HEK293 (cell line): ENCODE data around the gene MADD.
A peak's percentile ranks its signal among the peaks of the same experiment; 100 is the strongest.

ENCODE experiments used
- GLIS2 ChIP-seq: fragments of 450-650 bp; formaldehyde crosslinking; IDR thresholded peaks from 2 replicates; pipeline ENCODE4 v1.5.1; 2016; ENCODE audit warnings: missing biosample characterization, missing genetic modification characterization
- TCF7L2 ChIP-seq: IDR thresholded peaks from 2 replicates; pipeline ENCODE4 v1.6.1; 2011; ENCODE audit warnings: low read depth, mild to moderate bottlenecking, inconsistent platforms, low read length, moderate library complexity, borderline replicate concordance
- YY1 ChIP-seq: fragments of 450-650 bp; formaldehyde crosslinking; IDR thresholded peaks from 2 replicates; pipeline ENCODE4 v1.5.1; 2018; ENCODE audit warnings: missing biosample characterization, missing genetic modification characterization
- ZBTB1 ChIP-seq: fragments of 450-650 bp; formaldehyde crosslinking; IDR thresholded peaks from 2 replicates; pipeline ENCODE4 v1.5.1; 2016; ENCODE audit warnings: missing biosample characterization, missing genetic modification characterization
- ZBTB48 ChIP-seq: fragments of 450-650 bp; formaldehyde crosslinking; IDR thresholded peaks from 2 replicates; pipeline ENCODE4 v1.5.1; 2016; ENCODE audit warnings: missing biosample characterization, missing genetic modification characterization
- ZNF132 ChIP-seq: fragments of 450-650 bp; formaldehyde crosslinking; IDR thresholded peaks from 2 replicates; pipeline ENCODE4 v1.5.1; 2017; ENCODE audit warnings: missing biosample characterization, missing genetic modification characterization, borderline replicate concordance
- ZNF292 ChIP-seq: fragments of 450-650 bp; formaldehyde crosslinking; IDR thresholded peaks from 2 replicates; pipeline ENCODE4 v1.5.1; 2016; ENCODE audit warnings: low read depth, missing biosample characterization, missing genetic modification characterization, borderline replicate concordance
- ZNF544 ChIP-seq: fragments of 450-650 bp; formaldehyde crosslinking; IDR thresholded peaks from 2 replicates; pipeline ENCODE4 v1.5.0; 2017; ENCODE audit warnings: missing biosample characterization, missing genetic modification characterization
- ZNF664 ChIP-seq: fragments of 450-650 bp; formaldehyde crosslinking; IDR thresholded peaks from 2 replicates; pipeline ENCODE4 v1.5.1; 2016; ENCODE audit warnings: missing biosample characterization, missing genetic modification characterization
- TF ChIP-seq, protein P1 (sequence below): fragments of 450-650 bp; formaldehyde crosslinking; IDR thresholded peaks from 2 replicates; pipeline ENCODE4 v1.5.1; 2016; ENCODE audit warnings: missing biosample characterization, missing genetic modification characterization
- TF ChIP-seq, protein P2 (sequence below): fragments of 450-650 bp; formaldehyde crosslinking; IDR thresholded peaks from 2 replicates; pipeline ENCODE4 v1.5.1; 2017; ENCODE audit warnings: missing biosample characterization, missing genetic modification characterization
- TF ChIP-seq, protein P3 (sequence below): fragments of 450-650 bp; IDR thresholded peaks from 2 replicates; pipeline ENCODE4 v1.5.1; 2018; ENCODE audit warnings: missing biosample characterization, mild to moderate bottlenecking, missing genetic modification characterization
- TF ChIP-seq, protein P4 (sequence below): fragments of 450-650 bp; formaldehyde crosslinking; IDR thresholded peaks from 2 replicates; pipeline ENCODE4 v1.5.1; 2016; ENCODE audit warnings: missing biosample characterization, missing genetic modification characterization
- TF ChIP-seq, protein P5 (sequence below): fragments of 450-650 bp; formaldehyde crosslinking; conservative IDR thresholded peaks from 2 replicates; pipeline ENCODE4 v1.5.1; 2016; ENCODE audit warnings: low read depth, missing biosample characterization, missing genetic modification characterization
- TF ChIP-seq, protein P6 (sequence below): fragments of 450-650 bp; formaldehyde crosslinking; IDR thresholded peaks from 2 replicates; pipeline ENCODE4 v1.5.1; 2016; ENCODE audit warnings: missing biosample characterization, missing genetic modification characterization, borderline replicate concordance
- TF ChIP-seq, protein P7 (sequence below): fragments of 450-650 bp; formaldehyde crosslinking; IDR thresholded peaks from 2 replicates; pipeline ENCODE4 v1.5.1; 2016; ENCODE audit warnings: missing biosample characterization, missing genetic modification characterization
- TF ChIP-seq, protein P8 (sequence below): fragments of 450-650 bp; formaldehyde crosslinking; IDR thresholded peaks from 2 replicates; pipeline ENCODE4 v1.5.1; 2016; ENCODE audit warnings: missing biosample characterization, missing genetic modification characterization

The MADD gene

DNA sequence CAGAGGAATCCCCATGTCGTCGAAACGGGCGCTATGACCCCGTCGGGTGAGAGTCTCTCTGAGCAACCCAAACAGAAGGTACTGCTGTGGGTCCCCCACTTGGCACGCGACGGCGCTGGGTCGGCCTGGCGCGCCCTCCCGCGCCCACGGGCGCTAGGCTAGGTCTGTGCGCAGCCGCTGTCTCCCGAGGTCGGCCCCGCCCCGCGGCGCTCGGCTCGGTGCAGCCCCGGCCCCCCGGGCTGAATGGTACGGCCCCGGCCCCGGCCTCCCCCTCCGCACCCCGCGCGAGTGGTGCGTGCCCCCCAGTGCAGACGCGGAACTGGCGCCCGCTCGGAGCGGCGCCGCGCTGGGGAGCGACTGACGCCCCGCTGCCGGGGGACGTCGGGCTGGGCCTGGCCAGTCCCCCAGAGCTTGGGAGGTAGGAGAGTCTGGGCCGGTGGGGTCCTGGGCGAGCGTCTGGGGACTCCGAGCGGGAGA, at the start of gene MADD (continued):
- TF ChIP-seq, protein P1, sequence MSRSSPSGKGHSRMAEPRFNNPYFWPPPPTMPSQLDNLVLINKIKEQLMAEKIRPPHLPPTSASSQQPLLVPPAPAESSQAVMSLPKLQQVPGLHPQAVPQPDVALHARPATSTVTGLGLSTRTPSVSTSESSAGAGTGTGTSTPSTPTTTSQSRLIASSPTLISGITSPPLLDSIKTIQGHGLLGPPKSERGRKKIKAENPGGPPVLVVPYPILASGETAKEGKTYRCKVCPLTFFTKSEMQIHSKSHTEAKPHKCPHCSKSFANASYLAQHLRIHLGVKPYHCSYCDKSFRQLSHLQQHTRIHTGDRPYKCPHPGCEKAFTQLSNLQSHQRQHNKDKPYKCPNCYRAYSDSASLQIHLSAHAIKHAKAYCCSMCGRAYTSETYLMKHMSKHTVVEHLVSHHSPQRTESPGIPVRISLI (tag by site-specific recombination), result no peak
- no peak for TF ChIP-seq ZBTB48 (tag by site-specific recombination)
- TF ChIP-seq, protein P2, sequence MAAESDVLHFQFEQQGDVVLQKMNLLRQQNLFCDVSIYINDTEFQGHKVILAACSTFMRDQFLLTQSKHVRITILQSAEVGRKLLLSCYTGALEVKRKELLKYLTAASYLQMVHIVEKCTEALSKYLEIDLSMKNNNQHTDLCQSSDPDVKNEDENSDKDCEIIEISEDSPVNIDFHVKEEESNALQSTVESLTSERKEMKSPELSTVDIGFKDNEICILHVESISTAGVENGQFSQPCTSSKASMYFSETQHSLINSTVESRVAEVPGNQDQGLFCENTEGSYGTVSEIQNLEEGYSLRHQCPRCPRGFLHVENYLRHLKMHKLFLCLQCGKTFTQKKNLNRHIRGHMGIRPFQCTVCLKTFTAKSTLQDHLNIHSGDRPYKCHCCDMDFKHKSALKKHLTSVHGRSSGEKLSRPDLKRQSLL, result no peak
- TF ChIP-seq ZBTB1 (tag by site-specific recombination), result no peak
- no peak for TF ChIP-seq ZNF292
- TF ChIP-seq, protein P3, sequence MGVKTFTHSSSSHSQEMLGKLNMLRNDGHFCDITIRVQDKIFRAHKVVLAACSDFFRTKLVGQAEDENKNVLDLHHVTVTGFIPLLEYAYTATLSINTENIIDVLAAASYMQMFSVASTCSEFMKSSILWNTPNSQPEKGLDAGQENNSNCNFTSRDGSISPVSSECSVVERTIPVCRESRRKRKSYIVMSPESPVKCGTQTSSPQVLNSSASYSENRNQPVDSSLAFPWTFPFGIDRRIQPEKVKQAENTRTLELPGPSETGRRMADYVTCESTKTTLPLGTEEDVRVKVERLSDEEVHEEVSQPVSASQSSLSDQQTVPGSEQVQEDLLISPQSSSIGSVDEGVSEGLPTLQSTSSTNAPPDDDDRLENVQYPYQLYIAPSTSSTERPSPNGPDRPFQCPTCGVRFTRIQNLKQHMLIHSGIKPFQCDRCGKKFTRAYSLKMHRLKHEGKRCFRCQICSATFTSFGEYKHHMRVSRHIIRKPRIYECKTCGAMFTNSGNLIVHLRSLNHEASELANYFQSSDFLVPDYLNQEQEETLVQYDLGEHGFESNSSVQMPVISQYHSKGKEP (tag by site-specific recombination), result 0 out of 2 replicates have a peak, but pooled peaks have one; percentile 4
- TF ChIP-seq, protein P4, sequence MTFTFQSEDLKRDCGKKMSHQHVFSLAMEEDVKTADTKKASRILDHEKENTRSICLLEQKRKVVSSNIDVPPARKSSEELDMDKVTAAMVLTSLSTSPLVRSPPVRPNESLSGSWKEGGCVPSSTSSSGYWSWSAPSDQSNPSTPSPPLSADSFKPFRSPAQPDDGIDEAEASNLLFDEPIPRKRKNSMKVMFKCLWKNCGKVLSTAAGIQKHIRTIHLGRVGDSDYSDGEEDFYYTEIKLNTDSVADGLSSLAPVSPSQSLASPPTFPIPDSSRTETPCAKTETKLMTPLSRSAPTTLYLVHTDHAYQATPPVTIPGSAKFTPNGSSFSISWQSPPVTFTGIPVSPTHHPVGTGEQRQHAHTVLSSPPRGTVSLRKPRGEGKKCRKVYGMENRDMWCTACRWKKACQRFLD (tag by site-specific recombination), result no peak
- TF ChIP-seq, protein P5, sequence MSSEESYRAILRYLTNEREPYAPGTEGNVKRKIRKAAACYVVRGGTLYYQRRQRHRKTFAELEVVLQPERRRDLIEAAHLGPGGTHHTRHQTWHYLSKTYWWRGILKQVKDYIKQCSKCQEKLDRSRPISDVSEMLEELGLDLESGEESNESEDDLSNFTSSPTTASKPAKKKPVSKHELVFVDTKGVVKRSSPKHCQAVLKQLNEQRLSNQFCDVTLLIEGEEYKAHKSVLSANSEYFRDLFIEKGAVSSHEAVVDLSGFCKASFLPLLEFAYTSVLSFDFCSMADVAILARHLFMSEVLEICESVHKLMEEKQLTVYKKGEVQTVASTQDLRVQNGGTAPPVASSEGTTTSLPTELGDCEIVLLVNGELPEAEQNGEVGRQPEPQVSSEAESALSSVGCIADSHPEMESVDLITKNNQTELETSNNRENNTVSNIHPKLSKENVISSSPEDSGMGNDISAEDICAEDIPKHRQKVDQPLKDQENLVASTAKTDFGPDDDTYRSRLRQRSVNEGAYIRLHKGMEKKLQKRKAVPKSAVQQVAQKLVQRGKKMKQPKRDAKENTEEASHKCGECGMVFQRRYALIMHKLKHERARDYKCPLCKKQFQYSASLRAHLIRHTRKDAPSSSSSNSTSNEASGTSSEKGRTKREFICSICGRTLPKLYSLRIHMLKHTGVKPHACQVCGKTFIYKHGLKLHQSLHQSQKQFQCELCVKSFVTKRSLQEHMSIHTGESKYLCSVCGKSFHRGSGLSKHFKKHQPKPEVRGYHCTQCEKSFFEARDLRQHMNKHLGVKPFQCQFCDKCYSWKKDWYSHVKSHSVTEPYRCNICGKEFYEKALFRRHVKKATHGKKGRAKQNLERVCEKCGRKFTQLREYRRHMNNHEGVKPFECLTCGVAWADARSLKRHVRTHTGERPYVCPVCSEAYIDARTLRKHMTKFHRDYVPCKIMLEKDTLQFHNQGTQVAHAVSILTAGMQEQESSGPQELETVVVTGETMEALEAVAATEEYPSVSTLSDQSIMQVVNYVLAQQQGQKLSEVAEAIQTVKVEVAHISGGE (tag by site-specific recombination), result no peak
- TF ChIP-seq, protein P6, sequence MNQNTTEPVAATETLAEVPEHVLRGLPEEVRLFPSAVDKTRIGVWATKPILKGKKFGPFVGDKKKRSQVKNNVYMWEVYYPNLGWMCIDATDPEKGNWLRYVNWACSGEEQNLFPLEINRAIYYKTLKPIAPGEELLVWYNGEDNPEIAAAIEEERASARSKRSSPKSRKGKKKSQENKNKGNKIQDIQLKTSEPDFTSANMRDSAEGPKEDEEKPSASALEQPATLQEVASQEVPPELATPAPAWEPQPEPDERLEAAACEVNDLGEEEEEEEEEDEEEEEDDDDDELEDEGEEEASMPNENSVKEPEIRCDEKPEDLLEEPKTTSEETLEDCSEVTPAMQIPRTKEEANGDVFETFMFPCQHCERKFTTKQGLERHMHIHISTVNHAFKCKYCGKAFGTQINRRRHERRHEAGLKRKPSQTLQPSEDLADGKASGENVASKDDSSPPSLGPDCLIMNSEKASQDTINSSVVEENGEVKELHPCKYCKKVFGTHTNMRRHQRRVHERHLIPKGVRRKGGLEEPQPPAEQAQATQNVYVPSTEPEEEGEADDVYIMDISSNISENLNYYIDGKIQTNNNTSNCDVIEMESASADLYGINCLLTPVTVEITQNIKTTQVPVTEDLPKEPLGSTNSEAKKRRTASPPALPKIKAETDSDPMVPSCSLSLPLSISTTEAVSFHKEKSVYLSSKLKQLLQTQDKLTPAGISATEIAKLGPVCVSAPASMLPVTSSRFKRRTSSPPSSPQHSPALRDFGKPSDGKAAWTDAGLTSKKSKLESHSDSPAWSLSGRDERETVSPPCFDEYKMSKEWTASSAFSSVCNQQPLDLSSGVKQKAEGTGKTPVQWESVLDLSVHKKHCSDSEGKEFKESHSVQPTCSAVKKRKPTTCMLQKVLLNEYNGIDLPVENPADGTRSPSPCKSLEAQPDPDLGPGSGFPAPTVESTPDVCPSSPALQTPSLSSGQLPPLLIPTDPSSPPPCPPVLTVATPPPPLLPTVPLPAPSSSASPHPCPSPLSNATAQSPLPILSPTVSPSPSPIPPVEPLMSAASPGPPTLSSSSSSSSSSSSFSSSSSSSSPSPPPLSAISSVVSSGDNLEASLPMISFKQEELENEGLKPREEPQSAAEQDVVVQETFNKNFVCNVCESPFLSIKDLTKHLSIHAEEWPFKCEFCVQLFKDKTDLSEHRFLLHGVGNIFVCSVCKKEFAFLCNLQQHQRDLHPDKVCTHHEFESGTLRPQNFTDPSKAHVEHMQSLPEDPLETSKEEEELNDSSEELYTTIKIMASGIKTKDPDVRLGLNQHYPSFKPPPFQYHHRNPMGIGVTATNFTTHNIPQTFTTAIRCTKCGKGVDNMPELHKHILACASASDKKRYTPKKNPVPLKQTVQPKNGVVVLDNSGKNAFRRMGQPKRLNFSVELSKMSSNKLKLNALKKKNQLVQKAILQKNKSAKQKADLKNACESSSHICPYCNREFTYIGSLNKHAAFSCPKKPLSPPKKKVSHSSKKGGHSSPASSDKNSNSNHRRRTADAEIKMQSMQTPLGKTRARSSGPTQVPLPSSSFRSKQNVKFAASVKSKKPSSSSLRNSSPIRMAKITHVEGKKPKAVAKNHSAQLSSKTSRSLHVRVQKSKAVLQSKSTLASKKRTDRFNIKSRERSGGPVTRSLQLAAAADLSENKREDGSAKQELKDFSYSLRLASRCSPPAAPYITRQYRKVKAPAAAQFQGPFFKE (tag by site-specific recombination), result no peak
- no peak for TF ChIP-seq ZNF664 (tag by site-specific recombination)
- no peak for TF ChIP-seq YY1
- TF ChIP-seq ZNF132 (tag by site-specific recombination), result no peak
- peak; percentile 56; the same call in 1 of the 2 replicates for TF ChIP-seq GLIS2 (tag by site-specific recombination)
- TF ChIP-seq, protein P7, sequence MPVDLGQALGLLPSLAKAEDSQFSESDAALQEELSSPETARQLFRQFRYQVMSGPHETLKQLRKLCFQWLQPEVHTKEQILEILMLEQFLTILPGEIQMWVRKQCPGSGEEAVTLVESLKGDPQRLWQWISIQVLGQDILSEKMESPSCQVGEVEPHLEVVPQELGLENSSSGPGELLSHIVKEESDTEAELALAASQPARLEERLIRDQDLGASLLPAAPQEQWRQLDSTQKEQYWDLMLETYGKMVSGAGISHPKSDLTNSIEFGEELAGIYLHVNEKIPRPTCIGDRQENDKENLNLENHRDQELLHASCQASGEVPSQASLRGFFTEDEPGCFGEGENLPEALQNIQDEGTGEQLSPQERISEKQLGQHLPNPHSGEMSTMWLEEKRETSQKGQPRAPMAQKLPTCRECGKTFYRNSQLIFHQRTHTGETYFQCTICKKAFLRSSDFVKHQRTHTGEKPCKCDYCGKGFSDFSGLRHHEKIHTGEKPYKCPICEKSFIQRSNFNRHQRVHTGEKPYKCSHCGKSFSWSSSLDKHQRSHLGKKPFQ (tag by site-specific recombination), result no peak
- TF ChIP-seq TCF7L2, result no peak
- TF ChIP-seq, protein P8, sequence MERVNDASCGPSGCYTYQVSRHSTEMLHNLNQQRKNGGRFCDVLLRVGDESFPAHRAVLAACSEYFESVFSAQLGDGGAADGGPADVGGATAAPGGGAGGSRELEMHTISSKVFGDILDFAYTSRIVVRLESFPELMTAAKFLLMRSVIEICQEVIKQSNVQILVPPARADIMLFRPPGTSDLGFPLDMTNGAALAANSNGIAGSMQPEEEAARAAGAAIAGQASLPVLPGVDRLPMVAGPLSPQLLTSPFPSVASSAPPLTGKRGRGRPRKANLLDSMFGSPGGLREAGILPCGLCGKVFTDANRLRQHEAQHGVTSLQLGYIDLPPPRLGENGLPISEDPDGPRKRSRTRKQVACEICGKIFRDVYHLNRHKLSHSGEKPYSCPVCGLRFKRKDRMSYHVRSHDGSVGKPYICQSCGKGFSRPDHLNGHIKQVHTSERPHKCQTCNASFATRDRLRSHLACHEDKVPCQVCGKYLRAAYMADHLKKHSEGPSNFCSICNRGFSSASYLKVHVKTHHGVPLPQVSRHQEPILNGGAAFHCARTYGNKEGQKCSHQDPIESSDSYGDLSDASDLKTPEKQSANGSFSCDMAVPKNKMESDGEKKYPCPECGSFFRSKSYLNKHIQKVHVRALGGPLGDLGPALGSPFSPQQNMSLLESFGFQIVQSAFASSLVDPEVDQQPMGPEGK, result peak; percentile 31; the same call in 1 of the 2 replicates
- TF ChIP-seq ZNF544 (tag by site-specific recombination), result no peak
